ENCODE data around the gene PSMB3.

Gene PSMB3

DNA sequence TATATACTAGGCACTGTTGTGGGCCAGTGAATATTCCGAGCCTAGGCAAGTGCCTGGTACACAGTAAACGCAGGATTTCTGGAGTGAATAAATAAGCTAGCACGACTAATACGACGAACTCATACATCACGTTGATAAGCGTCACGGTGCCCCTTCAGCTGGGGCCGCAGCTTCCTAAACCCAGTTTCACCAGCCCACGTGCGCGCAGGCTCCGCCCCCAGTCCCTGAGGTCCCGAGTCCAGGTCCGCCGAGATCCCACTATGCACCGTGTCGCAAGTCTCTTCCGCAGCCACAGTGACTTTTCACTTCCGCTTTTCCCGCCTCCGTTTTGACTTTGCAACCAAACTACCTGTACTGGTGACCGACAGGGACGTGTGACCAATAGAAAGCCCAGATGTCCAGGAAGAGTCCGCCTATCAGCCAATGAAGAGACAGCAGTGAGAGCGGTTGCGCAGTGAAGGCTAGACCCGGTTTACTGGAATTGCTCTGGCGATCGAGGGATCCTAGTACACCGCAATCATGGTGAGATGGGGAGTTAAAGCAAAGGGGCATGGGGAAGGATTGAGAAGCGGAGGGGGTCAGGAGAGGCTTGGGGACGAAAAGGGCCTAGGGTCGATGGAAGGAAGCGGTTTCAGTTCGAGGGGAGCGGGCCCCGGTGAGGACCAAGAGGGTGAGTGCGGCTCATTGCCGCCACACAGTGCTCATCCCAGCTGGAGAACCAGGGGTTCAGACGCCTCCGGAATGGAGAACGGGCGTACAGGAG is at the start of gene PSMB3:
Gene PSMB3, plus strand, starts transcription at position 434 of the 763 bp plus-strand sequence. Its CDS starts 86 bp downstream, at position 520.
- Histone ChIP-seq H3K9me3 (ENCODE audit: control insufficient read depth in 1 of 2, low read length in 2 of 2) (no peaks in the 10 kb centered on the region), H3K27ac (ENCODE audit: low read length) (peak within 1 kb of the TSS; percentile 98), H3K4me1 (ENCODE audit: control insufficient read depth in 1 of 2, insufficient read depth in 2 of 2, low read length in 2 of 2) (peaks cover 8 to 55% of the 10 kb centered on the region in 2 donors), H3K27me3 (ENCODE audit: low read depth, low read length) (peaks cover 10% of the 10 kb centered on the region), H3K36me3 (ENCODE audit: control insufficient read depth in 1 of 2, insufficient read depth in 2 of 2, low read length in 2 of 2) (peaks cover 10 to 17% of the 10 kb centered on the region in 2 donors), H3K4me3 (ENCODE audit: low read depth in 1 of 2, low read length in 2 of 2) (peak within 1 kb of the TSS; percentile 95)

GRCh38 chr17:38702916-38703741 is 49.4 kb upstream of the PSMB3 start:
- Histone ChIP-seq H3K4me1 (ENCODE audit: control insufficient read depth in 1 of 2, insufficient read depth in 2 of 2, low read length in 2 of 2) (peaks cover 12 to 30% of the 10 kb centered on the region in 2 donors), H3K36me3 (ENCODE audit: control insufficient read depth in 1 of 2, insufficient read depth in 2 of 2, low read length in 2 of 2) (peaks cover 3 to 9% of the 10 kb centered on the region in 2 donors), H3K9me3 (ENCODE audit: control insufficient read depth in 1 of 2, low read length in 2 of 2) (no peaks in the 10 kb centered on the region), H3K4me3 (ENCODE audit: low read depth in 1 of 2, low read length in 2 of 2) (peak overlapping the region; percentile 77 to 90), H3K27ac (ENCODE audit: low read length) (peak overlapping the region; percentile 91), H3K27me3 (ENCODE audit: low read depth, low read length) (no peaks in the 10 kb centered on the region)

GRCh38 chr17:38703742-38704605 is 48.6 kb upstream of the PSMB3 start:
- no peaks in the 10 kb centered on the region for H3K27me3 ChIP-seq (ENCODE audit: low read depth, low read length)

DNA sequence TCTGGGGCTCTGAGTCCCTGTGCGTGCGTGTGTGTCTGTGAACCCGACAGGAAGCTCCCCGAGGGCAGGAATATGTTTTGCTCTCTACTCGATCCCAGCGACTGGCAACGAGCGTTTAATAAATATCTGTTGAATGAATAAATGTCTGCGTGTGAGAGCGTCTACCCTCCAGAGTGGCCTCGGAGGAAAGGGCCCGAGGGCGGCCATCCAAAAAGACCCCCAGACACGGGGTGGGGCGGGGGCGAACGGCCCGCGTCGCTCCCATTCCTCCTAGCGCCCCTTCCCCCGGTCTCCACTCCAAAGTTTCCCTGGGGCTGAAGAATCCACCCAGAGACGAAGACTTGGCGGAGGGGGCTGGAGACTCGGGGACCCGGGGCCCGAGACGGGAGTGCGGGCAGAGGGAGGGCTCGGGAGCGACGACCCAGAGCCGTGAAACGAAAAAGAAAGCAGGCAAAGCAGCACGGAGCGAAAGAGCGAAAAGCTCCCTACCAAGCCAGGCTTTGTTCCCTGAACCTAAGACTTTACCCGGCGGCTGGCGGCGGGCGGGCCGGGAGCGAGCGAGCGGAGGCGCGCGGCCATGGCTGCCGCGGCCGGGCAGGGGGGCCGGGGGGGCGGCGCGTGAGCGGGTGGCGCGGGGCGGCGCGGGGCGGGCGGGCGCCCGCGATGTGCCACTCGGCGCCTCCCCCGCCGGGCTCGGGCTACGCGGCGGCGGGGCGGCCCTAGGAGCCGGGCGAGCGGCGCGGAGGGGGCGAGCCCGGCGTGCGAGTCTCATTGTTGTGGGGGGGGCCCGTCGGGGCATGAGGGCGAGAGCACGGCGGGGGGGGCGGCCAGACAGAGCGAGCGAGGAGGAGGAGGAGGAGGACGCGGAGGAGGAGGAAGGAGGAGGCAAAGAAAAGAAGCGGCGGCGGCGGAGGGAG is 47.7 kb upstream of the PSMB3 start, which contains the start of gene MLLT6:
Gene MLLT6, plus strand, starts transcription at position 668 of the 917 bp plus-strand sequence. CDS start 360 bp downstream, outside the sequence.
- peaks cover 11 to 22% of the 10 kb centered on the region in 2 donors for H3K36me3 ChIP-seq (ENCODE audit: control insufficient read depth in 1 of 2, insufficient read depth in 2 of 2, low read length in 2 of 2)
- H3K4me1 ChIP-seq (ENCODE audit: control insufficient read depth in 1 of 2, insufficient read depth in 2 of 2, low read length in 2 of 2): peaks cover 12 to 30% of the 10 kb centered on the region in 2 donors
- no peaks in the 10 kb centered on the region for H3K9me3 ChIP-seq (ENCODE audit: control insufficient read depth in 1 of 2, low read length in 2 of 2)
- no peaks in the 10 kb centered on the region for H3K27me3 ChIP-seq (ENCODE audit: low read depth, low read length)
- peak within 1 kb of the TSS; percentile 92 for H3K27ac ChIP-seq (ENCODE audit: low read length)
- H3K4me3 ChIP-seq (ENCODE audit: low read depth in 1 of 2, low read length in 2 of 2): peak within 1 kb of the TSS; percentile 87 to 90

More at GRCh38 chr17:38703742-38704605, 48.6 kb upstream of the PSMB3 start:
- Histone ChIP-seq H3K4me3 (ENCODE audit: low read depth in 1 of 2, low read length in 2 of 2) (peak overlapping the region; percentile 77 to 90), H3K4me1 (ENCODE audit: control insufficient read depth in 1 of 2, insufficient read depth in 2 of 2, low read length in 2 of 2) (peaks cover 12 to 30% of the 10 kb centered on the region in 2 donors), H3K9me3 (ENCODE audit: control insufficient read depth in 1 of 2, low read length in 2 of 2) (no peaks in the 10 kb centered on the region), H3K27ac (ENCODE audit: low read length) (peak overlapping the region; percentile 92), H3K36me3 (ENCODE audit: control insufficient read depth in 1 of 2, insufficient read depth in 2 of 2, low read length in 2 of 2) (peaks cover 4 to 14% of the 10 kb centered on the region in 2 donors)

DNA sequence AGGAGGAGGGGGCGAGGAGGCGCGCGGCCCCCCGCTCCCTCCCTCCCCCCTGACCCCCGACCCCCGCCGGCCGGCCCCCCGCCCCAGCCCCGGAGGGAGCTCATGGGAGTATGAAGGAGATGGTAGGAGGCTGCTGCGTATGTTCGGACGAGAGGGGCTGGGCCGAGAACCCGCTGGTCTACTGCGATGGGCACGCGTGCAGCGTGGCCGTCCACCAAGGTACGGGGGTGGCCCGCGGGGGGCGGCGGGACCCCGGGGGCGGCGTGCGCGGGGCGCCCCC is 47.1 kb upstream of the PSMB3 start:
- no peak overlapping the region for H3K27ac ChIP-seq (ENCODE audit: low read length)
- H3K9me3 ChIP-seq (ENCODE audit: control insufficient read depth in 1 of 2, low read length in 2 of 2): no peaks in the 10 kb centered on the region
- peak overlapping the region; percentile 75 to 87 for H3K4me3 ChIP-seq (ENCODE audit: low read depth in 1 of 2, low read length in 2 of 2)
- peaks cover 12 to 30% of the 10 kb centered on the region in 2 donors for H3K4me1 ChIP-seq (ENCODE audit: control insufficient read depth in 1 of 2, insufficient read depth in 2 of 2, low read length in 2 of 2)
- H3K36me3 ChIP-seq (ENCODE audit: control insufficient read depth in 1 of 2, insufficient read depth in 2 of 2, low read length in 2 of 2): peaks cover 15 to 24% of the 10 kb centered on the region in 2 donors
- no peaks in the 10 kb centered on the region for H3K27me3 ChIP-seq (ENCODE audit: low read depth, low read length)

DNA sequence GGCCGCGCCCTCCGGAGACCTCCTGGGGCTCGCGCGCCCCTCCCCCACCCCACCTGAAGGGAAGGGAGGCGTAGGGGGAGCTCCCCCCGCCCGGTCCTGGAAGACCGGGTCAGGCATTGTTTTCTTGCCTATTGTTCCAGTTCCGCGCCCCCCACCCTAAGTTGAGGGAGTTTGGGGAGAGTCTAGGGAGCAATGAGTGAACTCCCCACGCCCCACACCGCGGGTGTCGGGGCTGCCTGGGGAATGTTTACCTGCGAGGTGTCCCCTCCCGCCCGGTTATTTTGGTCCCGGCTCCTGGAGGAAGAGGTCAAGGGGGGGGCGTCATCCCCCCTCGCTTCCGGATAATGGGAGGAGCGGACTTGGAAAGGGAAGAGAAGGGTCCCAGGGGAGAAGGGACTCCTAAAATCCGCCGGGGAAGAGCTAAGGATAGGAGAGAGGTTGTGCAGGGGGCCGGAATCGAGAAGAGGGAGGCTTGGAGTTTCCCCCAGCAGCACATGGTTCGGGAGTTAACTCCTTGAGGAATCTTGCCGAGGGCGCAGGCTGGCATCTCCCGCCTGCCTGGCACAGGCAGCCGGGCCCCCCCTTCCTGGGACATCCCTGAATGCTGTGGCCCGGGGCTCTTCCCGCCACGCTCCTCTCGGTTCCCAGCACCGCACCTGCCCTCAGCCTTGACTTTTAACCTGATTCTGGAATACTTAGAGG is 46.6 kb upstream of the PSMB3 start:
- peak overlapping the region; percentile 75 to 87 for H3K4me3 ChIP-seq (ENCODE audit: low read depth in 1 of 2, low read length in 2 of 2)
- H3K4me1 ChIP-seq (ENCODE audit: control insufficient read depth in 1 of 2, insufficient read depth in 2 of 2, low read length in 2 of 2): peaks cover 11 to 29% of the 10 kb centered on the region in 2 donors
- H3K27ac ChIP-seq (ENCODE audit: low read length): peak overlapping the region; percentile 72
- H3K9me3 ChIP-seq (ENCODE audit: control insufficient read depth in 1 of 2, low read length in 2 of 2): no peaks in the 10 kb centered on the region
- H3K36me3 ChIP-seq (ENCODE audit: control insufficient read depth in 1 of 2, insufficient read depth in 2 of 2, low read length in 2 of 2): peaks cover 19 to 29% of the 10 kb centered on the region in 2 donors
- no peaks in the 10 kb centered on the region for H3K27me3 ChIP-seq (ENCODE audit: low read depth, low read length)

DNA sequence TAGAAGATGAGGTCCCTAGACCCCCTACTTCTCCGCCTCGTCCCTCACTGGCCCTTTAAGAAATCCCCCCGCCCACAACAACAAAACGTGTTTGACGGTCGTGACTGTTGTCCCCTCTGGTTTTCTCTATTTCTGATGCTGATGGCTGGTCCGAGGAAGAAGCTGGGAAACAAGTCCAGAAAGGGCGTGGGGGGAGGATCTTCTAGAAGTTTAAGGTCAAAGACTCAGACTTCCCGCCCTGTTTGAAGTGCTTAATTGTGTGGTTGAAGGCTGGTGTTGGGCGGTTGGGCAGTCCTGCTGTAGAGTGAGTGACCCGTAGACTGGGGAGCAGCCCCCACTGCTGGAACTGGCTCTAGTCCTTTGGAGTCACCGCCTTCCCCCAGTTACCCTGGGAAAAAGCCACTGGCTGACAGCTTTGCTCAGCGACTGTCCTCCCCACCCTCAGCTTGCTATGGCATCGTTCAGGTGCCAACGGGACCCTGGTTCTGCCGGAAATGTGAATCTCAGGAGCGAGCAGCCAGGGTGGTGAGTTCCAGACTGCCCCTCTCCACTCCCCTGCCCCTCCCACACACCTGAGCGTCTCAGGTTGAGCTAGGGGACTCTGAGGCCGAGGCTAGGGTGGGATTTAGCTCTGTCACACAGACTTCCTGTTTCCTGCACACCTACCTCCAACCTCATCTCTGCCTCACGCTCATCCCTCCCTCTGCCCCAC is 45.9 kb upstream of the PSMB3 start:
- H3K4me3 ChIP-seq (ENCODE audit: low read depth in 1 of 2, low read length in 2 of 2): peak overlapping the region; percentile 75 to 87
- H3K4me1 ChIP-seq (ENCODE audit: control insufficient read depth in 1 of 2, insufficient read depth in 2 of 2, low read length in 2 of 2): peaks cover 4 to 22% of the 10 kb centered on the region in 2 donors
- peak overlapping the region; percentile 72 for H3K27ac ChIP-seq (ENCODE audit: low read length)

DNA sequence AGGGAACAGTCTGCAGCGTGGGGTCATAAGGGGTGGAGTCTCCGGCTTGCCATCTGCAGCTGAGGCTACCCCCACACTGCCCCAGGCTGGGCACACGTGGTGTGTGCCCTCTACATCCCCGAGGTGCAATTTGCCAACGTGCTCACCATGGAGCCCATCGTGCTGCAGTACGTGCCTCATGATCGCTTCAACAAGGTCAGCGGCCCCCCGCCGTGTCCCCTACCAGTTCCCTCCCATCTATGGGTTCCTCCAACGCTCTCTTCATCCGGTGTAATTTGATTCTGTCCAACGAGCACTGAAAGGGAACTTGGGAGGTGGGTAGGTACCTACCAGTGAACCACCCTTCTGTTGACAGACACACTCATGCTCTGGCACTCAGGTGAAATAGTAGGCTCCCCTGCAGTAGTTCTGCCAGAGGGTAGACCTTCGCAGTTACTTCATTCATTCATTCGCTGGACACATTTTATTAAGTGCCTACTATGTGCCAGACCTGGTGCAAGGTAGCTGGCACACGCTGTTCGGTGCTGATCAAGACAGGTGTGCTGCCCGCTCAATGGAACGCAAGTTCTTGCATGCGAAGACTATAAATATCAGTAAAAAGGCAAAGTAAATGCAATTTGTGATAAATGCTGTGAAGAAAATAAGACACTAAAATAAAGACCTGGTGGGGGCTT is 44.7 kb upstream of the PSMB3 start:
- H3K27ac ChIP-seq (ENCODE audit: low read length): no peak overlapping the region
- H3K4me3 ChIP-seq (ENCODE audit: low read depth in 1 of 2, low read length in 2 of 2): no peak overlapping the region
- H3K9me3 ChIP-seq (ENCODE audit: control insufficient read depth in 1 of 2, low read length in 2 of 2): no peaks in the 10 kb centered on the region
- peaks cover 4 to 20% of the 10 kb centered on the region in 2 donors for H3K4me1 ChIP-seq (ENCODE audit: control insufficient read depth in 1 of 2, insufficient read depth in 2 of 2, low read length in 2 of 2)
- H3K36me3 ChIP-seq (ENCODE audit: control insufficient read depth in 1 of 2, insufficient read depth in 2 of 2, low read length in 2 of 2): peaks cover 30 to 47% of the 10 kb centered on the region in 2 donors
- H3K27me3 ChIP-seq (ENCODE audit: low read depth, low read length): no peaks in the 10 kb centered on the region

More for the DNA sequence above, 45.9 kb upstream of the PSMB3 start:
- no peaks in the 10 kb centered on the region for H3K27me3 ChIP-seq (ENCODE audit: low read depth, low read length)
- no peaks in the 10 kb centered on the region for H3K9me3 ChIP-seq (ENCODE audit: control insufficient read depth in 1 of 2, low read length in 2 of 2)
- H3K36me3 ChIP-seq (ENCODE audit: control insufficient read depth in 1 of 2, insufficient read depth in 2 of 2, low read length in 2 of 2): peaks cover 21 to 35% of the 10 kb centered on the region in 2 donors

Measured in muscle layer of duodenum (tissue), 2 donors.